GM21515 (cell line): ENCODE data around the gene MCCC1.

ENCODE experiments used
- ATAC-seq: cut with Tn5 transposase; IDR thresholded peaks from one replicate; pipeline ENCODE4 v1.9.1; 2021; ENCODE audit not compliant: unreplicated experiment

MCCC1 gene

GRCh38 chr3:182989566-182989965, 109.7 kb downstream of the MCCC1 start:
- no peak for ATAC-seq

- no peak for ATAC-seq
Measured at GRCh38 chr3:182986021-182986420, 113.3 kb downstream of the MCCC1 start.

GRCh38 chr3:182983876-182984275, 115.4 kb downstream of the MCCC1 start:
- no peak for ATAC-seq

- no peak for ATAC-seq
Measured at GRCh38 chr3:182981038-182981380, 118.3 kb downstream of the MCCC1 start.

GRCh38 chr3:182980204-182981037, 118.9 kb downstream of the MCCC1 start, which contains the start of gene DCUN1D1:
Gene DCUN1D1 (minus strand): TSS chr3:182980538. CDS start chr3:182980489, 49 bp downstream.
- ATAC-seq: peak; percentile 86

- peak; percentile 16 for ATAC-seq
Measured at GRCh38 chr3:182979674-182980191, 119.6 kb downstream of the MCCC1 start.

- ATAC-seq: no peak
Measured at GRCh38 chr3:182979103-182979673, 120.1 kb downstream of the MCCC1 start.

GRCh38 chr3:182978387-182978786, 120.9 kb downstream of the MCCC1 start:
- no peak for ATAC-seq

- no peak for ATAC-seq
Measured at GRCh38 chr3:182973047-182973446, 126.2 kb downstream of the MCCC1 start.

- ATAC-seq: no peak
Measured at GRCh38 chr3:182972387-182972786, 126.9 kb downstream of the MCCC1 start.

GRCh38 chr3:182971637-182972036, 127.7 kb downstream of the MCCC1 start:
- no peak for ATAC-seq

- ATAC-seq: no peak
Measured at GRCh38 chr3:182970811-182971418, 128.4 kb downstream of the MCCC1 start.

GRCh38 chr3:182969853-182970252, 129.4 kb downstream of the MCCC1 start:
- no peak for ATAC-seq

GRCh38 chr3:182969277-182969676, 130.0 kb downstream of the MCCC1 start:
- ATAC-seq: no peak

- ATAC-seq: peak; percentile 49
Measured at GRCh38 chr3:182967218-182968204, 131.8 kb downstream of the MCCC1 start.

- no peak for ATAC-seq
Measured at GRCh38 chr3:182965861-182966366, 133.4 kb downstream of the MCCC1 start.
